HepG2 (cell line): Measurements from ENCODE around the gene CDC23. TPM values are rescaled to one million over a fixed set of nuclear protein-coding genes. Genes with fewer than 3 reads are reported as not detected.
A peak's percentile ranks its signal among the peaks of the same experiment; 100 is the strongest.

Source experiments
- ATAC-seq: fragments of 200-7000 bp; cut with Tn5 transposase; 3 replicates; pipeline ENCODE4 v1.9.1; 2020; ENCODE audit warnings: mild to moderate bottlenecking, moderate library complexity
- BruUV-seq: library from RNA; stranded (reverse); fragments of 400-500 nt; replicated peaks from 2 replicates; lab custom pipeline; 2021; lab: Mats Ljungman, UMichigan
- CTCF ChIA-PET: fragments of 300-600 bp; formaldehyde crosslinking; extraction: SDS; loops from one replicate; lab custom pipeline; 2021; ENCODE audit warnings: low total read pairs, inconsistent platforms, low intra/inter-chr PET ratio; lab: Yijun Ruan, JAX
- POLR2A ChIA-PET: fragments of 350-600 bp; sonication (Branson Sonifier 250); formaldehyde crosslinking; loops from one replicate; lab custom pipeline; 2020; ENCODE audit warnings: antibody characterized with exemption, inconsistent platforms; lab: Yijun Ruan, JAX
- DNase-seq: peaks from one replicate; pipeline ENCODE4 v3.0.0-alpha.2; 2015; ENCODE audit warnings: low spot score
- FAIRE-seq: peaks from 3 replicates; lab custom pipeline; 2011; peaks lifted over from hg19 to GRCh38; lab: Jason Lieb, UNC
- H2AFZ ChIP-seq: one replicate; pipeline ENCODE4 v1.6.1; 2011; ENCODE audit warnings: low read length, inconsistent platforms
- H3K27ac ChIP-seq: fragments of 300-600 bp; 3 replicates; pipeline ENCODE4 v1.8.0; 2011; ENCODE audit warnings: mixed run types, mild to moderate bottlenecking, mixed read lengths, low read length, inconsistent platforms; ENCODE audit not compliant: insufficient read depth; ENCODE audit errors: extremely low read length
- H3K27me3 ChIP-seq, 2 experiments: fragments of 200-600 bp in 1 of 2; 2 replicates in 1 of 2; 3 replicates in 1 of 2; pipeline versions ENCODE4 v1.6.0 to v1.8.0; 2011; ENCODE audit warnings: low read length in 2 of 2, mild to moderate bottlenecking in 2 of 2, moderate library complexity in 2 of 2, inconsistent platforms in 1 of 2; ENCODE audit not compliant: insufficient read depth in 2 of 2, control insufficient read depth in 1 of 2
- H3K36me3 ChIP-seq, 2 experiments: fragments of 200-600 bp in 1 of 2; replicated peaks in 1 of 2; 2 replicates in 1 of 2; 3 replicates in 1 of 2; pipeline versions ENCODE4 v1.5.1 to v1.8.0; 2011; ENCODE audit warnings: low read length in 2 of 2, inconsistent platforms in 1 of 2; ENCODE audit not compliant: insufficient read depth in 2 of 2, control insufficient read depth in 1 of 2
- H3K4me1 ChIP-seq: 2 replicates; pipeline ENCODE4 v1.5.1; 2012; ENCODE audit warnings: low read length, inconsistent platforms; ENCODE audit not compliant: insufficient read depth
- H3K4me2 ChIP-seq: 2 replicates; pipeline ENCODE4 v1.6.0; 2011; ENCODE audit warnings: low read depth, low read length, inconsistent platforms
- H3K4me3 ChIP-seq, 3 experiments: fragments of 200-600 bp in 1 of 3; sonication (generic), shearing (Covaris generic) in 1 of 3; replicated peaks in 1 of 3; 2 replicates each; pipeline ENCODE4 v1.5.1; 2011 to 2016; ENCODE audit warnings: low read length in 3 of 3, inconsistent platforms in 2 of 3, low read depth in 2 of 3, mild to moderate bottlenecking in 2 of 3, control low read depth in 1 of 3, mixed read lengths in 1 of 3; ENCODE audit not compliant: insufficient read depth in 1 of 3
- H3K79me2 ChIP-seq: one replicate; pipeline ENCODE4 v1.6.1; 2011; ENCODE audit warnings: low read length, inconsistent platforms; ENCODE audit not compliant: insufficient read depth
- H3K9ac ChIP-seq: 2 replicates; pipeline ENCODE4 v1.6.0; 2011; ENCODE audit warnings: mild to moderate bottlenecking, low read depth, low read length, inconsistent platforms; ENCODE audit not compliant: insufficient read depth
- H3K9me3 ChIP-seq: 2 replicates; pipeline ENCODE4 v1.5.1; 2012; ENCODE audit warnings: mild to moderate bottlenecking, low read length
- H4K20me1 ChIP-seq: 2 replicates; pipeline ENCODE4 v1.6.0; 2011; ENCODE audit warnings: inconsistent platforms, mild to moderate bottlenecking, low read length, moderate library complexity; ENCODE audit not compliant: insufficient read depth
- AHDC1 ChIP-seq: sonication (generic); formaldehyde crosslinking; IDR thresholded peaks from 2 replicates; pipeline ENCODE4 v1.5.1; 2020; ENCODE audit warnings: mild to moderate bottlenecking, missing genetic modification reagents, borderline replicate concordance
- FOXK1 ChIP-seq: sonication (generic); formaldehyde crosslinking; IDR thresholded peaks from 2 replicates; pipeline ENCODE4 v1.4.0; 2020; ENCODE audit warnings: low read depth, missing genetic modification reagents, borderline replicate concordance
- HDAC1 ChIP-seq: sonication (generic); formaldehyde crosslinking; IDR thresholded peaks from 2 replicates; pipeline ENCODE4 v1.5.1; 2020; ENCODE audit warnings: mild to moderate bottlenecking, missing genetic modification reagents
- ISX ChIP-seq: sonication (generic); formaldehyde crosslinking; conservative IDR thresholded peaks from 2 replicates; pipeline ENCODE4 v1.5.0; 2020; ENCODE audit warnings: missing genetic modification reagents
- JARID2 ChIP-seq: sonication (generic); formaldehyde crosslinking; IDR thresholded peaks from 2 replicates; pipeline ENCODE4 v1.8.1; 2023; ENCODE audit warnings: missing genetic modification reagents, inconsistent platforms; ENCODE audit not compliant: insufficient replicate concordance
- PHF8 ChIP-seq: sonication (generic); formaldehyde crosslinking; IDR thresholded peaks from 2 replicates; pipeline ENCODE4 v1.5.0; 2020; ENCODE audit warnings: missing genetic modification reagents
- ZBTB38 ChIP-seq: sonication (generic); formaldehyde crosslinking; IDR thresholded peaks from 2 replicates; pipeline ENCODE4 v1.5.1; 2020; ENCODE audit warnings: mild to moderate bottlenecking, missing genetic modification reagents
- ZNF362 ChIP-seq: sonication (generic); formaldehyde crosslinking; IDR thresholded peaks from 2 replicates; pipeline ENCODE4 v1.4.0; 2020; ENCODE audit warnings: missing genetic modification reagents, mild to moderate bottlenecking, borderline replicate concordance
- ZNF484 ChIP-seq: sonication (generic); formaldehyde crosslinking; IDR thresholded peaks from 2 replicates; pipeline ENCODE4 v1.5.1; 2020; ENCODE audit warnings: mild to moderate bottlenecking, low read depth, missing genetic modification reagents, borderline replicate concordance
- ZNF782 ChIP-seq: sonication (generic); formaldehyde crosslinking; IDR thresholded peaks from 2 replicates; pipeline ENCODE4 v1.4.0; 2020; ENCODE audit warnings: missing genetic modification reagents, mild to moderate bottlenecking, borderline replicate concordance
- WGBS: methylation state at CpG from one replicate; pipeline ENCODE4 v1.1.6; 2017; ENCODE audit warnings: low lambda C conversion rate; 5-methylcytosine and 5-hydroxymethylcytosine counted together
- in situ Hi-C: cut with HindIII; loops from 2 replicates; pipeline ENCODE4 v1.10.0; 2017; ENCODE audit warnings: low pct_unique_long_range_greater_than_20kb; ENCODE audit not compliant: extremely low pct_ligation_motif_present
- intact Hi-C: fragments of 100-400 bp; cut with micrococcal nuclease; formaldehyde crosslinking; loops from one replicate; pipeline ENCODE4 v1.10.0; 2022; ENCODE audit not compliant: unreplicated experiment
- polyA plus RNA-seq, 8 experiments: library from polyadenylated mRNA; depleted of rRNA in 3 of 8; stranded (reverse) in 7 of 8; unstranded in 1 of 8; fragments of >200 nt; fragmentation: Illumina TruSeq in 4 of 8; extraction: Trizol in 4 of 8; gene quantifications; 2 replicates each; pipeline versions ENCODE4 v1.2.1 to v1.2.3, GENCODE V29; 2011 to 2016; ENCODE audit warnings: low read depth in 4 of 8, missing spikeins in 1 of 8, mixed read lengths in 1 of 8; ENCODE audit not compliant: insufficient read depth in 1 of 8
- total RNA-seq, 5 experiments: library from RNA; depleted of rRNA; stranded (reverse); fragments of >200 nt; fragmentation: Illumina TruSeq; extraction: Trizol; gene quantifications; 2 replicates each; pipeline ENCODE4 v1.2.3, GENCODE V29; 2016; ENCODE audit warnings: low read depth in 1 of 5

CDC23 gene
- total and polyA plus RNA-seq, 2 of the 13 experiments (the other 11 are each of a cell fraction or from before 2014, with no cell fraction given): 38.3 to 47.7 TPM

GRCh38 chr5:138240650-138241385 is 27.7 kb upstream of the CDC23 start:
- TF ChIP-seq HDAC1 (CRISPR knock-in tag) (0 out of 2 replicates have a peak, but pooled peaks have one; percentile 2), ZNF484 (CRISPR knock-in tag) (no peak), FOXK1 (CRISPR knock-in tag) (no peak), ZNF782 (CRISPR knock-in tag) (no peak)
- no TSS peak for BruUV-seq
- no peaks in the 10 kb centered on the region for H3K79me2 ChIP-seq
- H2AFZ ChIP-seq: no peak overlapping the region
- intact Hi-C loops: no loop called here
- H3K4me2 ChIP-seq: no peak overlapping the region
- no peak for DNase-seq
- no peak overlapping the region for H3K9ac ChIP-seq
- H4K20me1 ChIP-seq: no peaks in the 10 kb centered on the region
- no peak for ATAC-seq
- peaks cover 40% of the 10 kb centered on the region for H3K4me1 ChIP-seq
- ChIA-PET POLR2A (interaction anchor here (0.9 kb wide), 1 partner anchor 28 kb away, joined by 4 read pairs; the partner anchor contains the start of gene CDC23), CTCF (no interaction called here)
- no peaks in the 10 kb centered on the region for H3K36me3 ChIP-seq
- H3K4me3 ChIP-seq: no peak overlapping the region; a peak in 1 of 6 replicates
- FAIRE-seq: no peak
- no peaks in the 10 kb centered on the region for H3K9me3 ChIP-seq
- WGBS: 61% methylated on average over 3 of the region's 3 CpGs
- no peak overlapping the region for H3K27ac ChIP-seq
- in situ Hi-C loops: no loop called here
- H3K27me3 ChIP-seq: peaks cover 0 to 26% of the 10 kb centered on the region in 2 experiments; a peak in 3 of 5 replicates

GRCh38 chr5:138238034-138238433 is 24.9 kb upstream of the CDC23 start:
- H4K20me1 ChIP-seq: no peaks in the 10 kb centered on the region
- POLR2A ChIA-PET: interaction anchor here (1.1 kb wide), 1 partner anchor 12 kb away, joined by 3 read pairs; no protein-coding TSS in a partner anchor
- intact Hi-C loops: no loop called here
- H3K4me1 ChIP-seq: peaks cover 42% of the 10 kb centered on the region
- no peaks in the 10 kb centered on the region for H3K36me3 ChIP-seq
- CTCF ChIA-PET: no interaction called here
- FAIRE-seq: no peak
- H3K27me3 ChIP-seq: peaks cover 0 to 16% of the 10 kb centered on the region in 2 experiments; a peak in 3 of 5 replicates
- H3K9ac ChIP-seq: no peak overlapping the region
- no peak overlapping the region for H3K4me3 ChIP-seq
- no TSS peak for BruUV-seq
- H3K79me2 ChIP-seq: no peaks in the 10 kb centered on the region
- ATAC-seq: peak; percentile 79
- peak overlapping the region; percentile 42 for H3K27ac ChIP-seq
- no peak overlapping the region for H2AFZ ChIP-seq
- 0% methylated on average over 1 of the region's 1 CpG for WGBS
- no peak overlapping the region for H3K4me2 ChIP-seq
- H3K9me3 ChIP-seq: no peaks in the 10 kb centered on the region
- peak; percentile 29 for DNase-seq
- in situ Hi-C loops: no loop called here
- TF ChIP-seq JARID2 (CRISPR knock-in tag) (no peak), AHDC1 (peak; percentile 84; the same call in 1 of the 2 replicates), ISX (CRISPR knock-in tag) (no peak), ZNF362 (CRISPR knock-in tag) (no peak), PHF8 (CRISPR knock-in tag) (no peak), ZBTB38 (no peak)
